ENCODE data around the gene TULP1.

Gene TULP1

DNA sequence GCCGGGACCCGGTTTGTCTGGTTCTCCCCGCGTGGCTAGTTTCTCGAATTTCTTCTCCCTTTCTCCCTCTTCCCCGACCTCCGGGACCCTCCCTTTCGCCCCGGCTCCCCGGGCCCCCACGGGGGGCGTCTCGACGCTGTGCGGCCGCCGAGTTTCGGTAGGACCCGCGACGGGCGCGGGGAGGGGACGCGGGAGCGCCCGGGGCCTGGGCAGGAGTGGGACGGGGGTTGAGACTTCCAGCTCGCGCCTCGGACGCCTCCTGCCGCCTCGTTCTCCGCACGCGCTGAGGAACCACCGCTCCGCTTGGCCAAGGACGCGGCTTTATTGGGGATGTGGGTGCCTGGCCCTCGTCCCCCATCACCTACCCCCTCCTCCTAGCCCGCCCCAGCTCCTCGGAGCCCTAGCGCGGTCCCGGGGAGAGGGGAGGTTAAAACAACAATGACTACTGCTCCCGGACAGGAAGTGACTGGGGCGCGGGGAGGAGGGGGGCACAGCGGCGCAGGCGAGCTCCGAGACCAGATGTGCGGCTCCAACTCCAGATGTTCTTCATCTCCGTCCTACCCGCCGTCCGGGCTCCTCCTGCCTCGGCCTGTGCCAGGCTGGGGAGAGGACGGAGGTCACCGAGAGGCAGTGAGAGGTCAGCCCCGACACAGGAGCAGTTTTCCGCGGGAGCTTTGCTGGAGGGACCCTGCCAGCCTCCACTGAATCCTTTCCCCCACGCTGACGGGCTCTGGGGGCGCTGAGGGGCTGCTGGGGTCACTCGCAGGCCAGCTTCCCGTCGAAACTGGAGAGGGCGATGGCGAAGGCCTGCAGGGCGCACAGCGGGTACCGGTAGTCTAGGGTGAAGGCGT lies 14.9 kb downstream of the TULP1 start:
- TF ChIP-seq POLR2A (IDR thresholded peaks at IDR 0.05; ENCODE audit: extremely low read depth, insufficient read length) (peak; percentile 29), MYC (IDR thresholded peaks at IDR 0.05; ENCODE audit: low read depth, low read length) (peak; percentile 19)
- TF ChIP-seq, protein P1, sequence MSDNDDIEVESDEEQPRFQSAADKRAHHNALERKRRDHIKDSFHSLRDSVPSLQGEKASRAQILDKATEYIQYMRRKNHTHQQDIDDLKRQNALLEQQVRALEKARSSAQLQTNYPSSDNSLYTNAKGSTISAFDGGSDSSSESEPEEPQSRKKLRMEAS (IDR thresholded peaks at IDR 0.05; ENCODE audit: low read depth, low read length): peak; percentile 55
- TF ChIP-seq, protein P2, sequence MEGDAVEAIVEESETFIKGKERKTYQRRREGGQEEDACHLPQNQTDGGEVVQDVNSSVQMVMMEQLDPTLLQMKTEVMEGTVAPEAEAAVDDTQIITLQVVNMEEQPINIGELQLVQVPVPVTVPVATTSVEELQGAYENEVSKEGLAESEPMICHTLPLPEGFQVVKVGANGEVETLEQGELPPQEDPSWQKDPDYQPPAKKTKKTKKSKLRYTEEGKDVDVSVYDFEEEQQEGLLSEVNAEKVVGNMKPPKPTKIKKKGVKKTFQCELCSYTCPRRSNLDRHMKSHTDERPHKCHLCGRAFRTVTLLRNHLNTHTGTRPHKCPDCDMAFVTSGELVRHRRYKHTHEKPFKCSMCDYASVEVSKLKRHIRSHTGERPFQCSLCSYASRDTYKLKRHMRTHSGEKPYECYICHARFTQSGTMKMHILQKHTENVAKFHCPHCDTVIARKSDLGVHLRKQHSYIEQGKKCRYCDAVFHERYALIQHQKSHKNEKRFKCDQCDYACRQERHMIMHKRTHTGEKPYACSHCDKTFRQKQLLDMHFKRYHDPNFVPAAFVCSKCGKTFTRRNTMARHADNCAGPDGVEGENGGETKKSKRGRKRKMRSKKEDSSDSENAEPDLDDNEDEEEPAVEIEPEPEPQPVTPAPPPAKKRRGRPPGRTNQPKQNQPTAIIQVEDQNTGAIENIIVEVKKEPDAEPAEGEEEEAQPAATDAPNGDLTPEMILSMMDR (IDR thresholded peaks at IDR 0.05; ENCODE audit: low read depth, low read length): no peak
- DNase-seq (ENCODE audit: low read depth): peak; percentile 91
- peak overlapping the region; percentile 50 for H3K4me3 ChIP-seq (ENCODE audit: low read depth, low read length)

DNA sequence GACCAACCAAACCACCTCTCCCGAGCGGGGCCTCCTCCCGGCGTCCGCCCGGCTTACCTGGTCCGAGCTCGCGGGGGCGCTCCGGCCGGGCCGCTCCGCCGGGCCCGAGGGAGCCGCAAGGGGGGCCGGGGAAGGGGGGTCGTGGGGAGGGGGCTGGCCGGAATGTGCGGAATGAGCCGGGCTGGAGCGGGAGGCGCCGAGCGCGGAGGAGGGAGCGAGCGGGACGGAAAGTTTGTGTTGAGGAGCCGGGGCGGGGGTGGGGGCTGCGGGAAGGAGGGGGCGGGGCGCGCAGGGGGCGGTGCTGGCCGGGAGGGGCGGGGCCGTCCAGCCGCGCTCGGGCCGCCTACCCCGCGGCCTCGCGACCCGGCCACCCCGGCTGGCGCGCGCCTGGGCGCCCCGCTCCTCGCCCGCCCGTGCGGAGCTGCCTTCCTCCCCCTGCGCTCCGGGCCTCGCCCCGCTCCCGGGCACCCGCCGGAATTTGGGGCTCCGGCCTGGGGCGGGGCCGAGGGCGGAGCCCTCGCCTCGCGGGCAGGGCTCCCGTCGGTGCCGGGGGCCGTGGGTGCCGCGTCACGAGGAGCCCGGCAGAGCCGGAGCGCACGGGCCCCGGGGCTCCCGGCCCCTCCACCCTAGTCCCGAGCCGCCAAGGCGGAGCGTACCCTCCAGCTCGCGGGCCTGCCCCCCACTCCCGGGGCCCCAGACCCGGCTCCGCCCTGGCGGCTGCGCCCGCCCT lies 15.7 kb downstream of the TULP1 start, which contains the start of gene TEAD3:
Gene TEAD3 (minus strand): TSS at position 239 of the 730 bp plus-strand sequence.
- peak within 1 kb of the TSS; percentile 50 for H3K4me3 ChIP-seq (ENCODE audit: low read depth, low read length)
- TF ChIP-seq POLR2A (IDR thresholded peaks at IDR 0.05; ENCODE audit: extremely low read depth, insufficient read length): peak; percentile 49
- TF ChIP-seq, protein P1 (IDR thresholded peaks at IDR 0.05; ENCODE audit: low read depth, low read length): no peak
- DNase-seq (ENCODE audit: low read depth): peak; percentile 79

DNA sequence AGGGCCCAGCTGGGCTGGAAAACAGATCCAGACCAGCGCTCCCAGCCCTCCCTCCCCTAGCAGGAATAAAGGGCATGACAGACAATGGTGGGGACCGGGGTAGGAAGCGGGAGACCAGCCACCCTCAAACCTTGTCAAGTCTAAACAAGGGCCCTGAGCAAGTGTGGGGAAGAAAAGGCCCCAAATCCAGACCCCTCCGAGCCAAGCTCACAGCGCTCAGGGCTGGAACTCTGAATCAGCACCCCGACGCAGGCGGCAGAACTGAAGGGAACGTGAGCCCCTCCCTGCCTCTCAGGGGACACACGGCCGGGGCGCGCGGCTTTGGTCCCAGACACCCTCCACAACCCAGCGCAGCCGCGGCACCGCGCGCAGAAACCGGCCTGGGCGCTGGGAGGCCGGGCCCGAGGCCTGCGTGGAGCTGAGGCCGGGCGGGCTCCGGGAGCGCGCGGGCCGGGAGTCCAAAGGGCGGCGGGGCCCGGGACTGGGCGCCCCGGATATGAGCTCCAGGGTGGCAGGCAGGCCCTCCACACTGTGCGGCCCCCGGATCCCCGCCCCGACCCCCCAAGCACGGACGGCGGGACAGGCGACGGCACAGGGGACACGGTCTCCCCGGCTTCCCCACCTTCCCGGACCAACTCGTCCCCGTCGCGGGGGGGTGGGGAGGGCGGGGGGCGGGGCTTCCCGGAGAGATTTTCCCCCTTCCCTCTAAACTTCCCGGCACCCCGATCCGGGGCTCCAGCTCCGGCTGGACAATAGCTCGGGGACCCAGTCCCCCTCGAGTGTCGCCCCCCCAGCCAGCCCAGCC lies 16.5 kb downstream of the TULP1 start:
- DNase-seq (ENCODE audit: low read depth): peak; percentile 70
- H3K4me3 ChIP-seq (ENCODE audit: low read depth, low read length): peak overlapping the region; percentile 49
- TF ChIP-seq MYC (IDR thresholded peaks at IDR 0.05; ENCODE audit: low read depth, low read length) (no peak), POLR2A (IDR thresholded peaks at IDR 0.05; ENCODE audit: extremely low read depth, insufficient read length) (no peak)
- TF ChIP-seq, protein P2 (IDR thresholded peaks at IDR 0.05; ENCODE audit: low read depth, low read length): no peak
- TF ChIP-seq, protein P1 (IDR thresholded peaks at IDR 0.05; ENCODE audit: low read depth, low read length): no peak

DNA sequence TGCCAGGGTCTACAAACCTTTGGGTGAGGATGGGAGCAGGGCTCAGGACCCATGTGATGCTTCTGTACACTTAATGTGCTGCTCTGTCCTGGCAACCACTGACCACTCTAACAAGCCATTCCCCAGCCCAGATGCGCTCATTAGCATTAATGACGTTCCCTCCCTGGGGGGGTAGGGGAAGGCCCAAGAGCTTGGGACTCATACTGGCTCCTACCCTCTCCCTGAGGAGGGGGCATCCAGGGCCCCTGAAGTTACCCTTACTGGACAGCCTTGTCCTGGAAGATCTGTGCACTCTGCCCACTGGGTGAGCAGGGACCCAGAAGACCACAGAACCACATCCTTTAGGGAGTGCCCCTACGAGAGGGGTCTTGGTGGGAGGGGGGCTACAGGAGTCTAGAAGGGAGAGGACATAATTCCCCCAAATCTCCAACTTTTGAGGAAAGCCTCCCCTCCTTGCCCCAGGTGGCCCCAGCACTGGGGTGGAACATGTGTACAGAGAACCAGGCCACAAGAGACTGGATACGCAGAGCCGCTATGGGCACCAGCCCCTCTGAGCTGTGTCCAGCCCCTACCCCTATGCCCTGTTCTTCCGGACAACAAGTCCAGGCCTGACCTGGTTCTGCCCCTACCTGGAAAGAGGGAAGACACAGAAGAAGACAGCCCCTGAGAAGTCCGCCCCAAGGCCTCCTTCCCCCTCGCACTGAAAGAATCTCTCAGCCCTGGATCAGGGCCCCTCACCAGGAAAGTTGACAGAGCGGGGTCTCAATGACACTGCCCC lies 17.2 kb downstream of the TULP1 start:
- H3K4me3 ChIP-seq (ENCODE audit: low read depth, low read length): no peak overlapping the region
- no peak for DNase-seq (ENCODE audit: low read depth)
- TF ChIP-seq POLR2A (IDR thresholded peaks at IDR 0.05; ENCODE audit: extremely low read depth, insufficient read length): no peak
- TF ChIP-seq, protein P1 (IDR thresholded peaks at IDR 0.05; ENCODE audit: low read depth, low read length): no peak
- no peak for TF ChIP-seq MYC (IDR thresholded peaks at IDR 0.05; ENCODE audit: low read depth, low read length)
- TF ChIP-seq, protein P2 (IDR thresholded peaks at IDR 0.05; ENCODE audit: low read depth, low read length): no peak

DNA sequence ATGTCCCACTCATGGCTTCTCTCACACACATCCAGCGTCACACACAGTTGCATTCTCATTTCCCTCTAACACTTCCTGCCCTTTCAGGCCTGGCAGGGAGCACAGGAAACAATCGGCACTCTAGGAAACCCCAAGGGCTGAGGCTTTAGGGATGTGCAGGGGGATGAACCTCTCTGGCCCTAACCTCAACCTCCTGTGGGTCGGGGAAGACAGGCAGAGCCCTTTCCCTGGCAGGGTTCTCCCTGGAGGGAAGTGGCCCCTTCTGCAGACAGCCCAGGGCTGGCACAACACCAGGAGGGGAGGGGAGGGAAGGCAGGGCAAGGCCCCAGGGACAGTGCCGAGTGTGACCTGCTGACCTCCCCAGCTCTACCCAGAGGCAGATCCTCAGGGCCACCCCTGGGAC lies 18.5 kb downstream of the TULP1 start:
- TF ChIP-seq, protein P2 (IDR thresholded peaks at IDR 0.05; ENCODE audit: low read depth, low read length): no peak
- no peak overlapping the region for H3K4me3 ChIP-seq (ENCODE audit: low read depth, low read length)
- peak; percentile 72 for DNase-seq (ENCODE audit: low read depth)

All from NB4 (cell line).